NCI-H2107 treated with DMSO at 0.1 percent for 48 hours (cell line): ENCODE data around the gene SLC22A3.

Source experiments
- DNase-seq: peaks from one replicate; lab custom pipeline; 2025; ENCODE audit not compliant: unreplicated experiment; lab: John Stamatoyannopoulos, UW

The SLC22A3 gene

DNA sequence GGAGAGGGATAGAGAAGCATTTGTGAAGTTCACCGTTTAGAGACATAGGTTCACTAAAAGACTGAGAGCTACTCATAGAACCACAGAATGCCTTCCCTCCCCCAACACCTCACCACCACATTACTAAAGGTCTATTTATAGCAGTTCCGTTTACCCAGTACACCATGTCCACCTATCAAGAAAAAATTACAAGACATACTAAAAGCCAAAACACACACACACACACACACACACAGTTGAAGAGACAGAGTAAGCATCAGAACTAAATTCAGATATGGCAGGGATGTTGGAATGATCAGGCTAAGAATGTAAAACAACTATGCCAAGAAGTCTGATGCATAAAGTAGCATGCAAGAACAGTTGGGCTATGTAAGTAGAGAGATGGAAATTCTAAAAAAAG, 52.3 kb downstream of the SLC22A3 start:
- no peak for DNase-seq

GRCh38 chr6:160408528-160408927, 60.4 kb downstream of the SLC22A3 start:
- no peak for DNase-seq

GRCh38 chr6:160412993-160413392, 64.8 kb downstream of the SLC22A3 start:
- no peak for DNase-seq

GRCh38 chr6:160417146-160417545, 69.0 kb downstream of the SLC22A3 start:
- no peak for DNase-seq

GRCh38 chr6:160417550-160417949, 69.4 kb downstream of the SLC22A3 start:
- DNase-seq: no peak

DNA sequence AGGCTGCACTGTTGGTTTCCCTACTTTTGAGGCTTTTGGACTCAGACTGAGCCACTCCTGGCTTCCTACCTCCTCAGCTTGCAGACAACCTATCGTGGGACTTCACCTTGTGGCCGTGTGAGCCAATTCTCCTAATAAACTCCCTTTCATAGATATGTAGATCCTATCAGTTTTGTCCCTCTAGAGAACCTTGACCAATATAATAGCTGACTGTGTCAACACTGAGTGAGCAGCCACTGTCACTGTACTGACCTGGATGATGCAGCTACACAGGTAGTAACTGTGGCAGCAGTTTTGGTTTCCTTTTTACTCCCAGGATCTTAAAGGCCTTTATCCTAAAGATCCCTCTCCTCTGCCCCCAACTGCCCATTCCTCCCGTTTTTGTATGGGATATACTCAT, 70.2 kb downstream of the SLC22A3 start:
- no peak for DNase-seq

DNA sequence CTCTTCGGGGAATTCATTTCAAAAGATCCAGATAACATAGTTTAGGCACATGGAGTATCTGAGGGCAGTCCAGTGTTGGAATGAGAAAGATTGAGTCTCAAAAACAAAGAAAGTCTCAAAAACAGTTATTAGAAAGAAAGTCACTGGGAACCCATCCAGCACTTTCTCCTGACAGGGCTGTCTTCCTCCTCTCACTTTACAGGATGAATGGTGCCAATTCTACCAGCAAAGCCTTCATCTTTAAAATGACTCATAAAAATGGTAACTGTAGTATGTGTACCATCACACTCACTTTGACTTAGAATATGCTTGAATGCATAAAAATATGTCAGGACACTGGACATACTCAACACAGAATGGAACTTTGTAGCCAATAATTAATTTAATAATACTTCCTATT, 71.3 kb downstream of the SLC22A3 start:
- DNase-seq: no peak

- DNase-seq: no peak
These were observed 72.2 kb downstream of the SLC22A3 start for GRCh38 chr6:160420253-160420968.

DNA sequence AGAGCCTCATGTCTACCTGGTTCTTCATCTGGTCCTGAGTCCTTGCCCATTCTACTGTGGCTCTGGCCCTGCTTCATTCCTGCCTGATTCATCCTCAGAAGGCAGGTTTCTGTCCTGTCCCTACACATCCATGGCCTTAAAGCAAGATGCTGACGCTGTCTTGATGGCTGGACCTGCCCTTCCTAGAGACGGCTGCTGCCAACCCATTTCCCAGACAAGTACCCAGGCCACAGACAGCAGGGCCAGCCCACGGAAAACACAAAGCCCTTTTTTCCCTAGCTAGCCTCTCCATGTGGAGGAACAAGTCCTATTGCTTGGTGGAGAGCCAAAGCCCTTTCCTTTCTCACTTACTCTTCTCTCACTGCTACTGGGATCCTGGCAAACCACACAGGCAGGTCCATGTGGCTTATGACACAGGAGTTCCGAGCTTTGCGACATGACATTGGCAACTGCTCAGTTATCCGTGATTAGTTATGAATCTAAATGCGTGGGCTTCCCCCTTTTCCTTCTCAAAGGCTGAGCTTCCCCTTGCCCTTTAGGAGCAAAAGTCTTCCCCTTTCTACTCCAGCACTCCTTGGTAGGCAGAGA, 72.9 kb downstream of the SLC22A3 start:
- no peak for DNase-seq

DNA sequence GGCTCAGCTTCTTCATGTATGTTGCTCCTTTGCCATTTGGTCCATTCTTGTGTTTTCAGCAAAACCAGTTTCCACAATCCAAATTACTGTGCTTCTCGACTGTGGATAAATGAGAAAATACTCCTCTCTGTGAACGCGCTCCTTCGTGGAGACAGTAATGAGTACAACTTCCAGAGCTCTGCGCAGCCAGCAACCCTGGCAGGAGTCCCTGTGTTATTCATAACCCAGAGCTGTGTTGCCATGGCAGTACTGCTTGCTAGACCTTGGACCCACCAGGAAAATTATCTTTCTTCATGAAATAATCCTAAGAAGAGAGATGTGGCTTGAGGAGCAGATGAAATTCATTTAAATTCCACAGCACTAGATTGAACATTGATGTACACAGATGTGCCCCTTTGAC, 73.7 kb downstream of the SLC22A3 start:
- no peak for DNase-seq

DNA sequence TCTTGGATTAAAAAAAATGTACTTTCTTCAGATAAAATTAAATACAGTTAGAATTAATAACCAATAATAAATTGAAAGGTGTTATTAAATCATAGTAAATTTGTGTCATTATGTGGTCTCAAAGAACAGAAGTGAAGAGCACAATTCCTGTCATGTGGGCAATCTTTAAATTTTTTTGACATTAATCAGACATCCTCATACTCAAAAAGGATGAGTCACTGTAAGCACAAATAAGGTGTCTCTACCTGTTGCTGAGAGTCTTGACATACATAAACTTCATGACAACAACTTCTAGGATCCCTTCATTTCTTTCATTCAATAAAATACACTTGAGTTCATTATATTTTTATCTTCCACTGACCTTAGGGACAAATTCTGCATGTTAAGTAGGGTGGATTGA, 76.1 kb downstream of the SLC22A3 start:
- DNase-seq: no peak

DNA sequence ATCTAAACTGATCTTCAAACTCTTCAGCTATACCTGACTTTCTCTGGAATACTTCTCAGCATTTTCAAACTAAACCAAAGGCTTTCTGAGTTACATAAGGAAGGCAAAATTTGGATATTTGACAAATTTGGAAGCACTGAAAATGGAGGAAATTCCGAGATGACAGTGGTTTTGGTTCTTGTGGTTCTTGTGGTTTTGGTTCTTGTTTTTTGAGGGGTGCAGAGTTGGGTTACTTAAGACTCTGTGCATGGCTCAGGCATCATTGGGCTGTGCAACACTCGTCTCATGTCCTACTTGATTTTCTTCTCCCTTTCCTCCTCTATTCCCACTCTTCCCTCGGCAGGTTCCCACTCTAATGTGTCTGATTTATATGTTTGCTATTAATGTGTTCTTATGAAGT, 78.0 kb downstream of the SLC22A3 start:
- DNase-seq: no peak

DNA sequence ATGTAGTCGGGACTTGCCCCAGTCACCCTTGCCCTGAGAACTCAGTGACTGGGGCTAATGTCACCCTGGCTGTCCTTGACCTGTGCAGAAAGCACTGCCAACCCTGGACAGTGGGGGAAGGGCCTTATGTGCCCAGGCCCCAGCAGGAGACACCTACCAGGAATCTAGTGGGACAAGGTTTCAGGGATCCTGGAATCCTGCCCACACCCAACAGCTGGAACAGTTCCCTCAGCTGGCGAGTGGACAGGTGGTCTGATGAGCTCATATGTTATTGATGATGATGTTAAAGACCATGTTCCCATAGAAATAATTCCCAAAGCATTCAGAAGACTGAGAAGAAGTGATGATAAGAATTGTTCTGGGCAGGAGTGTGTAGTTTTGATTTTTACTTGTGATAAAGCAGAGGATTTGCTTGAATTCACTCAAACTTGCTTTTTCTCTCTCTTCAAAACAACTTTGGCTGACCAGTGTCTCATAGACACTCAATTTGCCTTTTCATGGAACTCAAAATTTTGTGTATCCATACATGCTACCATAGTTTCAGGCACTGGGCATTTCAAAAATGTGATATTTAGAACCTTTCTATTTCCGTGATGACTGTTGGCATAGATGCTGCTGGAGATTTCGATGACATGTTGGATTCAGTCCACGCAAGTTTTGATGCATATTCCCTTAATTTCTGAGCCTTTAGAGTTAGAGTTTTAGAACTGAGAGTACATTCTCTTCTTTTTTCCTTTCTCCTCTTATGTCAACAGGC, 79.3 kb downstream of the SLC22A3 start:
- DNase-seq: no peak

DNA sequence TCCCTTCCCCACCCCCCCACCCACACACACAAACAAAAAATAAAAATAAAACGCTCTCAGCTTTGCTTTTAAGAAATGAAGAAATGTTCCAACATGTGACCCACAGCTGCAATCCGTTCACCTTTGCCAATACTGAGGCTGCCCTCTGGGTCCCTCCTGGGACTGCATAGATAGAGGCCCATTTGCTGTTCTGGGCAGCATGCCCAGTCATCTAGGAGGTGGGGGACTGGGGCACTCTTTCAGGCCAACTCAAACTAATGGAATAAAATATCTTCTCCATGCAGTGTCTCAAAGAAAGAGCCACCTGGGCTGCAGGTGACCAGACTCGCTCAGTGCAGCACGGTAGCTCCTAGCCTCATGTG, 79.9 kb downstream of the SLC22A3 start:
- DNase-seq: no peak

- DNase-seq: no peak
These were observed 80.8 kb downstream of the SLC22A3 start for GRCh38 chr6:160428818-160429619.

- no peak for DNase-seq
These were observed 81.4 kb downstream of the SLC22A3 start for GRCh38 chr6:160429620-160429895.

GRCh38 chr6:160430203-160430602, 82.0 kb downstream of the SLC22A3 start:
- no peak for DNase-seq

DNA sequence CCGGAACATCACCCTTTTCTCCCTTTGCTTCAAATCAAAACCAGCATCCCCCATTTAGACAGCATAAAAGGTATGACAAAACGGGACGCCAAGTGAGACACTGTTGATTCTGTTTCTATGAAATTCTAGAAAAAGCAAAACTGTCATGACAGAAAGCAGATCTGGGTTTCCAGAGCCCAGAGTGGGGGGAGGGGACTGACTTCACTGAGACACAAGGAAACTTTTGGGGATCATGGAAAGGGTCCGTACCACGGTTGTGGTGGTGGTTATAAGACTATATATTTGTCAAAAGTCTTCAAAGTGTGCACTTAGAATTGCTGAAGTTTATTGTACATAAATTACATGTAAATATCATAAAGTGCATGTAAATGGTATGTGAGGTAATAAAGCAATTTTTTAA, 82.6 kb downstream of the SLC22A3 start:
- DNase-seq: no peak

GRCh38 chr6:160431226-160431625, 83.0 kb downstream of the SLC22A3 start:
- DNase-seq: no peak

DNA sequence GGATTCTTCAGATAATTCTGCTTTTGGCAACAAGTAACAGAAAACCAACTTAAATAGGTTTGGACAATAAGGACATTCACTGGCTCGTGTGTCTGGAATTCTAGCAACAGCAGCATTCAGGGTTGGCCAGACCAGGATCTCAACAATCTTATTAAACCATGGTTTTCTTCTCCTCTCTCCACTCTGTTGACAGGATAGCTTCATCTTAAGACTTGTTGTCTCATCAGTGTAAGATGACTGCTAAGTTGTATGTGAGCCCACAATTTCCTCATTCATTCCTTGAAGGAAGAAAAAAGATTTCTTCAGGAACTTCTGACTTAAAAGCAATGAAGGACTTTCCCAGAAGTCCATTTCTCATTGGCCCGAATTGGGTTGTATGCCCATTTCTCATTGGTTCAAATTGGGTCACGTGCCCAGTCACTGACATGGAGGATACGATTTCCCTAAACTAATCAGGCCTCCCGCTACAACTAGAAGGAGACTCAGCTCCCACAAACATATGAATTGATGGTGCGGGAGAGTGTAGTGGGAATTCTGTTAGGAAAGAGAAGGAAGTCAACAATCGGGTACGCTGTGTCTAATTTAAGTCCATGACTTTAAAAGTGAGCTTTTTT, 83.7 kb downstream of the SLC22A3 start:
- no peak for DNase-seq

- no peak for DNase-seq
These were observed 87.8 kb downstream of the SLC22A3 start for GRCh38 chr6:160435935-160436334.
